Small intestine (tissue), 7 donors: Measurements from ENCODE around the gene NEK6. TPM values are rescaled to one million over a fixed set of nuclear protein-coding genes. Genes with fewer than 3 reads are reported as not detected.
A peak's percentile ranks its signal among the peaks of the same experiment; 100 is the strongest.

Experiments
- DNase-seq, 2 donors: peaks; one replicate each; pipeline versions ENCODE4 v3.0.0 to v3.0.0-alpha.2; 2013
- FAIRE-seq: peaks from 2 replicates; lab custom pipeline; 2012; peaks lifted over from hg19 to GRCh38; lab: Jason Lieb, UNC
- H3K27ac ChIP-seq, 3 donors: one replicate each; pipeline ENCODE4 v1.5.1; 2013; ENCODE audit warnings: low read length in 2 of 3, mild to moderate bottlenecking in 2 of 3, control low read depth in 1 of 3, inconsistent platforms in 1 of 3, low read depth in 1 of 3, moderate library complexity in 1 of 3
- H3K27me3 ChIP-seq, 3 donors: one replicate each; pipeline ENCODE4 v1.6.1; 2013; ENCODE audit warnings: low read length in 3 of 3, inconsistent platforms in 1 of 3; ENCODE audit not compliant: control insufficient read depth in 3 of 3, insufficient read depth in 3 of 3
- H3K36me3 ChIP-seq, 3 donors: one replicate each; pipeline ENCODE4 v1.6.1; 2013; ENCODE audit warnings: low read length in 3 of 3, inconsistent platforms in 1 of 3, low read depth in 1 of 3, mild to moderate bottlenecking in 1 of 3, moderate library complexity in 1 of 3; ENCODE audit not compliant: control insufficient read depth in 3 of 3, insufficient read depth in 2 of 3
- H3K4me1 ChIP-seq, 3 donors: one replicate each; pipeline ENCODE4 v1.6.1; 2013; ENCODE audit warnings: low read length in 2 of 3, inconsistent platforms in 1 of 3, low read depth in 1 of 3, mild to moderate bottlenecking in 1 of 3, moderate library complexity in 1 of 3; ENCODE audit not compliant: control insufficient read depth in 3 of 3, insufficient read depth in 2 of 3
- H3K4me3 ChIP-seq, 3 donors: one replicate each; pipeline ENCODE4 v1.5.1; 2013; ENCODE audit warnings: low read length in 3 of 3, control low read depth in 1 of 3, inconsistent platforms in 1 of 3, low read depth in 1 of 3, mild to moderate bottlenecking in 1 of 3, moderate library complexity in 1 of 3
- H3K9me3 ChIP-seq, 2 donors: one replicate each; pipeline ENCODE4 v1.6.1; 2013; ENCODE audit warnings: low read depth in 1 of 2, low read length in 1 of 2; ENCODE audit not compliant: control insufficient read depth in 2 of 2, insufficient read depth in 1 of 2
- WGBS, 3 donors: extraction: QIAGEN DNeasy Blood & Tissue Kit; methylation state at CpG; one replicate each; pipeline ENCODE4 v1.1.7; 2013; 5-methylcytosine and 5-hydroxymethylcytosine counted together
- polyA plus RNA-seq, 4 donors: library from polyadenylated mRNA; stranded (reverse) in 3 of 4; unstranded in 1 of 4; fragments of 200-250 nt in 3 of 4; fragments of 120-200 nt in 1 of 4; gene quantifications; one replicate each; pipeline versions ENCODE4 v1.2.1 to v1.2.3, GENCODE V29; 2013
- donor health status: healthy with polysubstance abuse.
- donor health status: control.
- donor health status: control.
- donor health status: Bipolar disorder and iron deficiency.
- donor health status: healthy.

NEK6 gene
- polyA plus RNA-seq, 4 donors, result 9.7 to 31.2 (median 23.6) TPM

DNA sequence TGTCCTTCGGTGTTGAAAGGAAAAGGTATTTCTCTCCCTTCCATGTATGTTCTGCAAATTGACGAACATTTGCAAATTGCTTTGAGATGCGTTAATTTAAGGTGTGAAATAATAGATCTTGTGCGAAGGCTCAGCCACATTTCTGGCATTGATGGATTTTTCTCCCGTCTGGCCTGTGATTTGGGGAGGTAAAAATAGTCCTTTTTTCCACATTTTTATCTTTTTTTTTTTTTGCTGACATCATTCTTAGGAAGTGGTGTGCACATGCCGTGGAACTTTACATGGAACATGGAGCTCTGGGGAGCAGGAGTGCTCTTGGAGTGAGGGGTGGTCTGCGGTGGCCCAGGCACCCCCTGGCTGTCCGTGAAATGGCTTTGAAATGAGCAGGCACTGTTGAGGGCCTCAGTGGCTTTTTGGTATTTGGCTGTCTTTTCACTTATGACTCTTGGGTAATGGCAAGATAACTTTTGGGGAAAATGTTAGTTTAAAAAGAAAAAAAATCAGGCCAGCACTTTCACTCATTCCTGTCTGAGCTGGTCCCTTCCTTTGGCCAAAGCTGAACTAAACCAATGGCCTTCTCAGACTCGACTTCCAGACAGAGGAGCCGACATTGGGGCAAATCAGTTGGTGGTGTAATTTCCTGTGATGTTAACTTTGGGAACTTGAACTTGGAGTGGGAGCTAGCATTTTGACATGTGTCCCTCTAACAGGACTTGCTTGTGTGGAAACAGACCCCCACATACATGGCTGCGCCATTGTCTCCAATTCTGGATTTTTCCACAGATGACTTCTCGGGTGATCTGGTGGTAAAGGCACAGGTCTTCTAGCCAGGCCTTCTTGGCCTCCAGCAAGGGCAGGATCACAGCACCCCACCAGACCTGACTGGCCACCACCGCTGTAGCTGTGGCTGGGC is 4.2 kb downstream of the NEK6 start:
- 81 to 88% (median 88%) methylated on average over 13 of the region's 13 CpGs for WGBS, 3 donors
- peak overlapping the region in 2 of 3 donors; percentile 28 to 67 for H3K27ac ChIP-seq
- no peak overlapping the region for H3K4me3 ChIP-seq
- FAIRE-seq (no peak), DNase-seq (no peak)
- no peaks in the 10 kb centered on the region for H3K27me3 ChIP-seq
- no peaks in the 10 kb centered on the region for H3K9me3 ChIP-seq
- H3K4me1 ChIP-seq, result peaks cover 3 to 51% (median 27%) of the 10 kb centered on the region in 3 donors
- peaks cover 0 to 28% (median 0%) of the 10 kb centered on the region in 3 donors for H3K36me3 ChIP-seq

DNA sequence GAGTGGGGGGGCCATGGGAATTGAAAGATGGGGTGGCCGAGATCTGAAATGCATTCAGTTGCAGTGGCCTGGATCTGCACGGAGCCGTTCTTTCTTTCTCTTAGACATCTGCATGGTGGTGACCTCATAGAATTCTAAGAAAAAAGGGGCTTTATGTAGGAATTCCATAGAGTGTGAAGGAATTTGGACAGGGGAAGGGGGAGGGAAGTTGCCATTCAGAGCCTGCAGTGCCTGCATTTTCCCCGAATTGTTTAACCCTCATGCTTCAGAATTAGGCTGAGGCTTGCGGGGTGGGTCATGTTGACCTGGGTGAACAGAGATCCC is 4.9 kb downstream of the NEK6 start:
- Histone ChIP-seq H3K27me3 (no peaks in the 10 kb centered on the region), H3K27ac (no peak overlapping the region), H3K9me3 (no peaks in the 10 kb centered on the region), H3K36me3 (peaks cover 0 to 31% (median 0%) of the 10 kb centered on the region in 3 donors), H3K4me3 (no peak overlapping the region), H3K4me1 (peaks cover 3 to 49% (median 23%) of the 10 kb centered on the region in 3 donors)
- WGBS, 3 donors, result 88 to 91% (median 90%) methylated on average over 5 of the region's 5 CpGs
- DNase-seq, result no peak
- no peak for FAIRE-seq

DNA sequence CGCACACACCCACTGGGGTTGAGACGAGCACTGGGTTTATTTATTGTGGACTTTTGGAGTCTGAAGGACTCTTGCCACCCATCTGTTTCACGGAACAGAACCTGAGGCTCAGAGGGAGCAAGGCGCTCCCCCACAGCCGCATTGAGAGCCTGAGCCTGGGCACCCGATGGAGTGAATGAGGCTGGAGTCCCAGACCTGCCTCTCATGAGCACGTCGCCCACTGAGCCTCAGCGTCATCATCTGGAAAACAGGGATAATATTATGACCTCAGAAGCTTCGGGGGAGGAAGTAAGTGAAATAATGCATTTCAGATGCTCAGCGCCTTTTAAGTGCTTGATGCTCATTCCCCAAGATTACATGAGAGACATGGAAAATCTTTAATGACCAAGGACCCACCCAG is 5.5 kb downstream of the NEK6 start:
- H3K4me3 ChIP-seq, result no peak overlapping the region
- peak overlapping the region; percentile 4 to 50 (median 45) for H3K27ac ChIP-seq
- no peaks in the 10 kb centered on the region for H3K9me3 ChIP-seq
- no peaks in the 10 kb centered on the region for H3K27me3 ChIP-seq
- FAIRE-seq (no peak), DNase-seq (no peak)
- H3K4me1 ChIP-seq, result peaks cover 3 to 49% (median 23%) of the 10 kb centered on the region in 3 donors
- peaks cover 0 to 32% (median 0%) of the 10 kb centered on the region in 3 donors for H3K36me3 ChIP-seq
- WGBS, 3 donors, result 70 to 82% (median 74%) methylated on average over 11 of the region's 11 CpGs

DNA sequence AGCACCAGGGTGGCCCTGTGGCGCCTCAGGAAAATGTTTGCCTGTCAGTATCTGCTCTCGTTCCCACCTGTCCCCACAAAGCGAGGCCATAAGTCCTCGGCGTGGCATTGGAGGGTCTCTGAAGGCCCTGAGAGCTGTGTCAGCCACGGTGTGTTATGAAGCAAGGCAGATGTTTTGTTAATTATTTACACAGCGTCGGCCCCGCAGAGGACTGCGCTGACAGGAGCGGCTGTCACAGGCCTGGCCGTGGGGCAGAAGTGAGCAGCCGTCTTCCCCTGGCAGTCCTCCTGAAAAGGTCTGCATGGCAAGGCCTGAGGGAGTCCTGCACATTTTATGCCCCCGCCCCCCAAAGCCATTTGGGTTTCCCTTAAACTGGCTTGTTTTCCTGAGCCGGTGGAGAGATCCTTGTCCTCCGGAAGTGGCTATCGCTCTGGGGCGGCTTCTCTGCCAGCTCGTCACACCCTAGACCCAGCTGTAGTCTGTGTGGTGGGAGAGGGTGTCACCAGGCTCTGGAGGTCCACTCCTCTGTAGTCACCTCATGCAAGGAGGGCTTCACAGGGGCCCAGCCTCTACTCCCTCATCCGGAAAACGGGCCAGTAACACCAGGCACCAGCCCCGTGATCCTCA is 6.2 kb downstream of the NEK6 start:
- DNase-seq (peak; percentile 52 to 76), FAIRE-seq (no peak)
- peaks cover 0 to 32% (median 0%) of the 10 kb centered on the region in 3 donors for H3K36me3 ChIP-seq
- no peaks in the 10 kb centered on the region for H3K9me3 ChIP-seq
- no peaks in the 10 kb centered on the region for H3K27me3 ChIP-seq
- 28 to 54% (median 39%) methylated on average over 22 of the region's 22 CpGs for WGBS, 3 donors
- no peak overlapping the region for H3K4me3 ChIP-seq
- H3K27ac ChIP-seq, result peak overlapping the region; percentile 45 to 57 (median 50)
- H3K4me1 ChIP-seq, result peaks cover 3 to 49% (median 23%) of the 10 kb centered on the region in 3 donors

DNA sequence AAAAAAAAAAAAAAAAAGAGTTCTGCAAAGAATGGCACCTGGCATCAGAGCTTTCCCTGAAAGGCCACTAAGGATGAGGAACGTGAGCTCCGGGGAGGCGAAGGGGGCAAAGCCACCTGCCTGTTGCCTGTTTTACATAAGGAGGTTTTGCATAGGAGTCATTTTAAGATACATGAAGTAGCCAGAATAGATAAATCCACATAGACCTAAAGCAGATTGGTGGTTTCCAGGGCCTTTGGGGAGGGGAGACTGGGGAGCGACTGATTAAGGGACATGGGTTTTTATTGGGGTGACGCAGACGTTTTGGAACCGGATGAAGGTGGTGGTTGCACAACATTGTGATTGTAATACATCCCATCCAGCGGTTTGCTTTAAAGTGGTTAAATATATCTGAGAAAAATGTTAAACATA is 7.1 kb downstream of the NEK6 start:
- DNase-seq (no peak), FAIRE-seq (no peak)
- Histone ChIP-seq H3K4me1 (peaks cover 3 to 43% (median 26%) of the 10 kb centered on the region in 3 donors), H3K9me3 (no peaks in the 10 kb centered on the region), H3K4me3 (no peak overlapping the region), H3K27me3 (no peaks in the 10 kb centered on the region), H3K36me3 (peaks cover 0 to 36% (median 0%) of the 10 kb centered on the region in 3 donors), H3K27ac (no peak overlapping the region)
- WGBS, 3 donors, result 70 to 75% (median 74%) methylated on average over 8 of the region's 8 CpGs

DNA sequence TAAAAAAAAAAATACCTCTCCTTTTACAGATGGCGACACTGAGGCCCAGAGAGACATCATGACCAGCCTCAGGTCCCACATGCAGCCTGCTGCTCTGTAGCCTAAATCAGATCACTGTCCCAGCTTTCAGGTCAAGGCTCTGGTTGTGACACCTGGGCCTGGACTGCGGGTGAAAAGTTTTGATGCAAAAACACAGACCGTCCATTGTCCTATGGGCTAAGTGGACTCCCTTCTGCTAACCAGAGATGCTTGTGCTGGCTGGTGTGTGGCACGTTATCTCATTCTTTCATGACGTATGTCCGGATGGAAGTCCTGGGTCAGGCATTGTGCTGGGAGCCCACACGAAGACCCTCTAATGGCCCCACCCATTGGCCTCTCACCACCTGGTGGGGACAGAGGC is 7.8 kb downstream of the NEK6 start:
- 85 to 87% (median 86%) methylated on average over 7 of the region's 7 CpGs for WGBS, 3 donors
- FAIRE-seq (no peak), DNase-seq (no peak)
- no peak overlapping the region for H3K4me3 ChIP-seq
- H3K9me3 ChIP-seq, result no peaks in the 10 kb centered on the region
- H3K27me3 ChIP-seq, result no peaks in the 10 kb centered on the region
- peak overlapping the region in 2 of 3 donors; percentile 12 to 21 for H3K27ac ChIP-seq
- peaks cover 0 to 41% (median 0%) of the 10 kb centered on the region in 3 donors for H3K36me3 ChIP-seq
- H3K4me1 ChIP-seq, result peaks cover 7 to 40% (median 26%) of the 10 kb centered on the region in 3 donors

DNA sequence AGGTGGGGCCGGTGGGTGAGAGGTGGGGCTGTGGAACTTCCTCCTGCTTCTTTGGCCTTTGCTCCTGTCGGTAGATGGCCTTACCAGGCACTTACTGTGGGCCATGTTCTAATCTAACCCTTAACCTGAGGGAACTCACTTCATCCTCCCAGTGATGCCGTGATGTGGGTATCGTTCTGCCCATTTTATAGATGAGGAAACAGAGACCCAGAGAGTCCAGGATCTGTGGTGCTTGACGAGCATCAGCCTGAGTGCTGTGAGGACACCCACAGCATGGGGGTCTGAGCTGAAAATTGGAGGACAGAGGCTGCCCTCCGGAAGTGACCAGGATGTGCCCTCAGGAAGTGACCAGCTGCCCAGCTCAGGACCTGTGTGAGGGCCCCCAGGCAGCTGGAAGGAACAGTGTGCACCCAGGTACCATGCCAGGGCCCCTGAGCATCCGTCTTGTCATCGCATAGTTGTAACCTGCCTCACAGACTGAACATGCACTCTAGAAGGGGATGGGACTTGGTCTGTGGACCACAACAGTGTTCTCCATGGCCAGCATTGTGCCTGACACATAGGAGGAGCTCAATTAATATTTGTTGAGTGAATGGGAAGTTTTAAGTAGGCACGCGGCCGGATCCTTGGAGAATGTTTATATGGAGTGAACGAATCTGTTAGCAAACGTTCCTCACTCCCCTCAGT is 8.5 kb downstream of the NEK6 start:
- H3K4me3 ChIP-seq, result no peak overlapping the region
- no peak for DNase-seq
- no peaks in the 10 kb centered on the region for H3K9me3 ChIP-seq
- H3K27me3 ChIP-seq, result no peaks in the 10 kb centered on the region
- peaks cover 9 to 37% (median 19%) of the 10 kb centered on the region in 3 donors for H3K4me1 ChIP-seq
- H3K36me3 ChIP-seq, result peaks cover 0 to 46% (median 0%) of the 10 kb centered on the region in 3 donors
- 70 to 72% (median 71%) methylated on average over 13 of the region's 13 CpGs for WGBS, 3 donors
- FAIRE-seq, result no peak
- peak overlapping the region in 1 of 3 donors; percentile 32 for H3K27ac ChIP-seq

DNA sequence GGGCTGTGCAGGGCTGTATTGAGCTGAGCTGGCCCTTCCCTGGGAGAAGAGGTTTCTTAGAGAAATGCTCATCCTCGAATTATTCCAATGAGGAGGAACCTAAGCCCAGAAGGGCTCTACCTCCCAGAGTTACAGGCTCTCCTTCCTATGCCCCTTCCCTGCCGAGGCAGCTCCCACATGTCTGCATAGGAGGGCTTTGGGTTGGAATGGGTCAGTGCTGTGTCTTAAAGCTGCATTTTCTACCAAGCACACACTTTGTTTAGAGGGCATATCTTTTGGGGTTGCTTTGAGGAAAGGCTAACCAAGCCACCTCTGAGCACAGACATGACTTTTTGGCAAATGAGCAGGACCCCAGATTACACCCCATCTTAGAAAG is 9.1 kb downstream of the NEK6 start:
- Histone ChIP-seq H3K4me3 (no peak overlapping the region), H3K27ac (peak overlapping the region in 1 of 3 donors; percentile 1), H3K4me1 (peaks cover 12 to 35% (median 19%) of the 10 kb centered on the region in 3 donors), H3K27me3 (no peaks in the 10 kb centered on the region), H3K9me3 (no peaks in the 10 kb centered on the region), H3K36me3 (peaks cover 0 to 51% (median 0%) of the 10 kb centered on the region in 3 donors)
- DNase-seq, result no peak
- FAIRE-seq, result no peak
- WGBS, 3 donors, result 73 to 74% (median 73%) methylated on average over 2 of the region's 2 CpGs
